Fibroblast of skin of right quadriceps (primary cell): ENCODE results near the gene VOPP1.
A peak's percentile ranks its signal among the peaks of the same experiment; 100 is the strongest.
"Not testable (repeated sequence)": the region's sequence is repeated elsewhere in the genome, so short reads cannot be mapped to it uniquely, and the experiment has no call there.

Source experiments
- DNase-seq: peaks from one replicate; pipeline ENCODE4 v3.0.0-alpha.2; 2013

VOPP1 gene, protein sequence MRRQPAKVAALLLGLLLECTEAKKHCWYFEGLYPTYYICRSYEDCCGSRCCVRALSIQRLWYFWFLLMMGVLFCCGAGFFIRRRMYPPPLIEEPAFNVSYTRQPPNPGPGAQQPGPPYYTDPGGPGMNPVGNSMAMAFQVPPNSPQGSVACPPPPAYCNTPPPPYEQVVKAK

DNA sequence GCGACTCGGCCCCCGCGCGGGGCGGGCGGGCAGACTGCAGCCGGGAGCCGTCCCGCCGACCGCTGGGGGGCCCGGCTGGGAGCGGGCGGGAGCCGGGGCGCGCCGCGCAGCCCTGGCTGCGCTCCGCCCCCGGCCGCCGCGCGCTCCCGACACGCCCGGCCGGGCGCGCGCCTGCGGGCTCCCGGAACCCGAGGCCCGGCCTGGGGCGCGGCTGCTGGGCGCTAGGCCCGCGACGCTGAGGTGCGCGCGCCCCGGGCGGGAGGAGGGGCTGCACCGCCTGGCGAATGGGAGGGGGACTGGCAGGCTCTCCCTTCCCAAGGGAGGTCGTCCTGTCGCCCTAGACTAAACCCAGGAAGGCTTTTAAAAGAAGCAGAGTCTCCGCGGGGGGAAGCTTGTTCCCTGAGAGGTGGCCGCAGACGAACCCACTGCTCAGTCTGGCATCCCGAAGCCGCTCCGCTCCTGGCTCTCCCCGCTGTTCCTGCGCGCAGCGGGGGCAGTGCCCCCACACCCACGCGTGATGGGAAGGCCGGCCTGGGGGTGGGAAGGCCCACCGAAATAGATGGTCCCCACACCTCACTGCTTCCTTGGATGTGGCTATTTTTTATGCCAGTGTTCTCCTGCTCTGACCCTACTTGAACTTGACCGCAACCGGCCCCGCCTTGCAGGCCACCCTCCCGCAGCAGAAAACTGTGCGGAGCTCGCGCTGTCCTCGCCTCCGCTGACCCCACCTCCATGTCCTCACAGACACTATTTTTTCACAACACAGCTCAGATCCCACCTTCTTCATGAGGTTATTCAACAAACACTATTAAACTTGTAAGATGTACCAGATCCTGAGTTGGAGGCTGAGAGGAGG is at the start of gene VOPP1:
TSS of gene VOPP1 (minus strand) at position 125 of the 856 bp plus-strand sequence. CDS start 178 bp downstream, outside the sequence.
- DNase-seq, result peak; percentile 78

DNA sequence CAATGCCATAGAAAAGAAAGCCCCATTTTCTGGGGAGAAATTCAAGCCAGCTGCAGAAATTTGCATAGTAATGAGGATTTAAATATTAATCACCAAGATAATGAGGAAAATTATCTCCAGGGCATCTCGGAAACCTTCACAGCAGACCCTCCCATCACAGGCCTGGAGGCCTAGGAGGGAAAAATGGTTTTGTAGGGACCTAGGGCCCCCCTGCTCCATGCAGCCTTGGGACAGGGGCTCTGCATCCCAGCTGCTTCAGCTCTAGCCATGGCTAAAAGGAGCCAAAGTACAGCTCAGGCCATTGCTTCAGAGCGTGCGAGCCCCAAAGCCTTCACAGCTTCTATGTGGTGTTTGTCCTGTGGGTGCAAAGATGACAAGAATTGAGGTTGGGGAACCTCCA is 46.6 kb upstream of the VOPP1 start:
- no peak for DNase-seq

DNA sequence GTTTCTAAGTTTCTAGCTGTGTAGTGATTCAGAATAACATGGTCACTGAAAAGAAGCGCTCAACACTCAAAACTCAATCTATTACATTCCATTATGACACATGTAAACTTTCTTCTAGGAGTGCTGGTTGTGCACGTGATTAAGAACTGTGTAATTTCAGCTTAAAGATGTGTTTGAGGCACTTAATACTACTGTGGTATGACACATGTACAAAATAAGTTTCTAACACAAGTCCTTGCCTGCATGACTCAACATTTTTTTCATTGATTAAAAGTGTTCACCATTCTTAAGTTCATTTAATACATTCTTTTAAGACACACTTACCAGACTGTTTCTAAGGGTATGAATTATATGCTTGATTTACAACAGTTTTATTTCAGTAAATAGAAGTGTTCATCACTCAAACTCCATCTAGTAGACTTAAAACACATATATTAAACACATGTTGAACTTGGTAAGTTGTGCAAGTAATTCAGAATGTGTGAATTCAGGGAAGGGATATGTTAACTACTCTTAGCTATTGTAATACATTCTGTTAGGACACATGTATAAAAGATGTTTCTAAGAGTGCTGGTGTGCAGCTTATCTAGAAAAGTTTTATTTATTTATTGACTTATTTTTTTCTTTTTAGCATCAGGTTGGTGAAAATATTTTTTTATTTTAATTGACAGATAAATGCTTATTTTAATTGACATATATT is 42.2 kb upstream of the VOPP1 start:
- not testable (repeated sequence) for DNase-seq

DNA sequence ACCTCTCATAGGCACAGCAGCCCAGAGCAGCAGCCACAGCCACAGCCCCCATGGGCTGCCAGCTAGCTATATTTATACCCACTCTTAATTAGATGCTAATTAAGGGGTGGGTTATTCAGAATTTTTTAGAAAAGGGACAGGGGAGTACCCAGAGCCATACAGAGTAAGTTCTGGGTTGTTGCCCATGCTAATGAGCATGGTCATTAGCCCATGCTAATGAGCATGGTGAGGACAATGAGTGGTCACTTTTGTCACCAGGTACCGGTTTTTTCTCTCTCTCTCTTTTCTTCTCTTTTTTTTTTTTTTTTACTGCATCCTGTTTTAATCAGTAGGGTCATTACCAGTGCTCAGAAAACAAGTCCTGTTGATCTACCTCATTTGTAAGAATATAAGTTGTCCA is 37.4 kb upstream of the VOPP1 start:
- not testable (repeated sequence) for DNase-seq

DNA sequence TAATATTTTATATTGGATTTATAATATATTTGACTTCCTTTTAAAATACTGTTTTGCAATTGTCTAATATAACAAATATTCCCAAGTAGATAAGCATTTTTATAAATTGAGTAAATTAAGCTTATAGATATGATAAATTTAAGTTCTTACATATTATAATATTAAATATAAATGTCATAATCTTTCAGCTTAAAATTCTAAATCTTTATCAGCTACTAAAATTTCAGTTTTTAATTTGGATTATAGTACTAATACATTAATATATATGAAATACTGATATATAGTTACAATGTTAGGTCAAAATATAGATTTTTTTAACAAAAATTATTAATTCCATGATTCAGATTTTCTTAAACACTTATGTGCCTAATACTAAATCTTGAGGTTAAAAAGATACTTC is 33.4 kb upstream of the VOPP1 start:
- not testable (repeated sequence) for DNase-seq

DNA sequence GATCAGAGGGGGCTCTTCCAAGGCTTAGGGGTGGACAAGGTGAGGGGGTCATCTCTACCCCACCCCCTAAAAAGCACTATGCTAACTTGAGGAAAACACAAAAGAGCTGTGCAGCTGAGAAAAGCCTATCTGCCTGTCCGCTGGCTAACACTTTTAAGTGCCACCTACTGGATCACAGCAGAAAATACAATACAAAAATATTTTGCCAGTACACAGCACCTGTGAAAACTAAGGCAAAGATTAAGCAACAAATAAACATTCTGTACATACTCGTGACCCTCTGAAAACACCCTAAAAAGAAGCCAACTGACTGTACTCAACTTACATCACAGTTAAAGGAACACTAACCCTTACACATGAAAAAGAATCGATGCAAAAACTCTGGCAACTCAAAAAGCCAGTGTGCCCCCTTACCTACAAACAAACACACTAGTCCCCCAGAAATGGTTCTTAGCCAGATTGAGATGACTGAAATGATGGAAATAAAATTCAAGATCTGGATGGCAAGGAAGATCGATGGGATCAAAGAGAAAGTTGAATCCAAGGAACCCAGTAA is 25.7 kb upstream of the VOPP1 start:
- DNase-seq, result not testable (repeated sequence)

DNA sequence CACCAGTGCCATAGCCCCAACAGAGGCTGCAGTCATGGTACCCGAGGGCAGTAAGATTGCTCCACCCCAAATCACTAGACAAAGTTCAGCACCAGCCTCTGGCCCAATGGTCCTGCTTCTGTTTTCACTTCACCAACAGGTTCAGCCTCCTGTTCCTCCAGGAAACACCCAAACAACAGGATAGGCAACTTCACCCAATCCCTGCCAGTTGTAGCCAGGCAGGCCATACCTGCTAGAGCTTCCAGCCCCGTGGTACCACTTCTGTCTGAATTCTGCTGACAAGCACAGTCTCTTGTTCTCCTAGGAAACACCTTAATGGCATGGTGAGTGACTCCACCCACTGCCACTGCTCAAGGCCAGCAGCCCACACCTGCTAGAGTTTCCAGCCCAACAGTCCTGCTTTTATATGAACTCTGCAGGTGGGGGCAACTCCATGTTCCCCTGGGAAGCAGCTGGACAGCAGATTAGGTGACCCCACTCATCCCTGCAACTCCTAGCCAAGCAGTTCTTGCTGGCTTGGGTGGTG is 25.0 kb upstream of the VOPP1 start:
- DNase-seq, result not testable (repeated sequence)

DNA sequence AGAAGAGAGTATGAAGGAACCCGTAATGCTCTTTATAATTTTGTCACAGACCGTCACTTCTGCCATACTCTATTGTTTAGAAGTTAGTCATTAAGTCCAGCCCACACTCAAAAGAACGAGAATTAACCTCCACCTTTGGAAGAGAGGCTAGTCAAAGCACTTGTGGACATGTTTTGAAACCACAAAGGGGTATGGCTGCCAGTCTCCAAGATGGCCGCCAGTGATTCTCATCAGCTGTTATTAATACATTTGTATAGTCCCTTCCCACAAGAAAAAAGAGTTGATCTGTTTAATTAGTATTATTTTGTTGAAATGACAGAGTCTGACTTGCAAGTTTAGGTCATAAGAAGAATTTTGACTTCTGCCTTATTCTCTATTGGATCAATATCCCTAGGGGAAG is 23.2 kb upstream of the VOPP1 start:
- no peak for DNase-seq

DNA sequence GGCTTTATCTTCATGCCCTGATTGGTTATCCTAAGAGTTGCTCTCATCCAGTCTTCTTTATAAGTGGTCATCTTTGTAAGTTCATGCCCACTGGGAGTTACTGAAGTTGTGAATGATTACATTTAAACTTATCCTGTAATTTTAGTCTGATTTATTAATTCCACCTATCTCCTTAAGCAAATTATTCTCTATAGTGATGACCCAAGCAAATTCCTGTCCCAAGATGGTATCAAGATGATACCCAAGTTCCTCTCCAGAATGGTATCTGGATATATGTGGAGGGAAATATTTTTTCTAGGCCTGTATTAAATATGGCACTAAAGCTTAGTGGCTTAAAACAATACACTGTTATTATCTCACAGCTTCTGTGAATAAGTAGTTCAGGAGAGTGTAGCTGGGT is 22.6 kb upstream of the VOPP1 start:
- no peak for DNase-seq

DNA sequence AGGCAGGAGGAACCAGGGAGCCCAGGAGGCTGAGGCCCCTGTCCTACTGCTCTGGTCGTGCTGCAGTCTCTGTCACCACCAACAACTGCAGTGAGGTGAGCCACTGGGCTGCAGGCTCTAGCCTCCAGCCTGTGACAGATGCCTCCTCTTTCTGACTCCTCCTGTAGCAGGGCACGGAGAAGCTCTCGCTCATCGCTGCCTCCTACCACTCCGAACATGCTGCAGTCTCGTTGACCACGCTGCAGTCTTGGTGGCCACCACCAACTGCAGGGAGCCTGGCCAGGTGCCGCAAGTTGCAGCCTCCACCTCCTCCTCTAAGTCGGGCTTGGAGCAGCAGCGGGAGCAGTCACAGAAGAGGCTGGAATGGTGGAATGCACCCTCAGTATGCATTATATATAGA is 22.1 kb upstream of the VOPP1 start:
- no peak for DNase-seq

DNA sequence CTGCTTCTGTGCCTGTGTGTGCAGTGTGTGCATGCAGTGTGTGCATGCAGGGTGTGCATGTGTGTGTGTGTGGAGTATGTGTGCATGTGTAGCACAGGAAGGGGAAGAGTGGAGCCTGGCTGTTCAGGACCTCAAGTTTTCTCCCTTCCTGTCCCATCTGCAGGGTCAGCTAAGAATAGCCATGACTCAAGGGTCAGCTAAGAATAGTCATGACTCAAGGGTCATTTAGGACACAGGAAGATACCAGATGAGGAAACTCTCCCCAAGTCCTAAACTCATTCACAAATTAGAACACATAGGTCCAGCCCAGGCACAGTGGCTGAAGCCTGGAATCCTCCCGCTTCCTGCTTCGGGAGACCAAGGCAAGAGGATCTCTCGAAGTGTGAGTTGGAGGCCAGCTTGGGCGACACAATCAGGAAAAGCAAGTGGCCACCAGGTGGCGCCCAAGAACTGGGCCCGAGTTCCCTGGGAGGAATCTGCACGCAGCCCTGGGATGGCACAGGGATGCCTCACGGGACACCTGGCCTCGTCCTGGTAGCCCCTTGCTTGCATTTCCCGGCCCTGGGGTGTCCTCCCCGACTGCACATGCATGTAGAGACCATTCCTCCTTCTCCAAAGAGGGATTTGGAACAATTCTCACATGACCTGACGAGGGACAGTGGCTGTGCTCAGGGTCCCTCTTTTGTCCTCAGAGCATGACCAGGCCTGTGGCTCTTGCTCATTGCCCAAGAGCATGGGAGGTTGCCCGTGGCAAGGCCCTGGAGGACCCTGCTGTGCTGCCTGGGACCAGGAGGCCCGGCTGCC is 21.4 kb upstream of the VOPP1 start:
- DNase-seq, result peak; percentile 38

DNA sequence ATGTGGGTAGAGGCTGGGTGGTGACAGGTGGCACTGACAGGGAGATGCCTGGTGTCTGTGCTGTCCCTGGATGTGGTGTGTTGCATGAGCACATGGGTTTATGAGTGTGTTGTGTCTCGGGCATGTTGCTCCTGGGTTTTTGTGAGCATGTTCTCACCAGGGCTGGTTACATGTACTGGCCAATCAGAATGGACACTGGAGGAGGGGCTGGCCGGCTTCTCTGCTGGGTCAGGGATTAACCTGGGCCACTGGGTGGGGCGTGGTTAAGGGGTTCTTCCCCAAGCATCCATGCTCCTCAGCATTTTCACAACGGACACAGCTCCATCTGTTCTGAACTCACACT is 20.8 kb upstream of the VOPP1 start:
- no peak for DNase-seq

DNA sequence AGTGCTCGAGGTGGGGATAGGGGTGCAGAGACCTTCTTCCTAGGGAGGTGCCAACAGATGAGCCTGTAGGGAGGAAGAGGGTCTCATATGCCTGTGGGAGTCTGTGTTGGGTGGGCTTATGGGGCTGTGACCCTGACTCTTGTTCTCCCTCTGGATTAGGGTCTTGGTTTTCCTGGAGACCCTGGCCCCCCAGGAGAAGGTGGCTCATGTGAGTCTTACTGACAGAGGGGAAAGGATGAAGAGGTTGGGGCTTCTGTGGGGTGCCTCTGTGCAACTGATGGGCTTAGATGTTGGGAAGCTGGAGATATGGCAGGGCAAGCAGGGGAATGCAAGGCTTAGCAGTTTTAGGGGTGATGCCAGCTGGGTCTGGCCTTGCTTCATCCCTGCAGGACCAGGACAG is 20.2 kb upstream of the VOPP1 start:
- DNase-seq, result no peak

DNA sequence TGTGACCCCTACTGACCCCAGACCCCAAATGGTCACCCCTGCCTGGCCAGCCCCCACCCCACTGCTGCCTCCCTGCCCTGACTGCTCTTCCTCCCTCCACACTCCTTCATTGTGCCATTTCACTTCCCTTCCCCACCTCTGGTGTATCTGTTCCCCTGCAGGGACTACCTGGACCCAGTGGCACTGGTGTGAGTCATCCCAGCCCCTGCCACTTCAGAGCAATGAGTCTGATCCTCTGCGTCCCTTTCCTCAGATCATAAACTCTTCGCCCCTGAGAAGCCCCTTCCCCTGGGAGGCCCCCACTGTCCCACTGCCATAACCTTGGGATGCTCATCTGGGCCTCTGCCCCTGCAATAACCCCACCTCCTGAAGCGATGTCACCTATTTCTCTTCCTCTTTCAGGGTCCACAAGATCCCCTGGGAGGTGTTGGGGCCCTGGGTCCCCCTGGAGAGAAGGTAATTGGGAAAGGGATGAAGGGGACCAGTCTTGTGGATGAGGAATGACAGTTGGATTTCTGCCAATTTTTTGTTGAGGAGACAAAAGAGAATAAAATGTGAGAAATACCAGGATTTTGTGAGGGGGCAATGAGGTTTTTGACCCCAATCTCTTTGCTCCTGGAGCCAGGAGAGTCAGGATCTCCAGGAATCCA is 19.1 kb upstream of the VOPP1 start:
- no peak for DNase-seq

DNA sequence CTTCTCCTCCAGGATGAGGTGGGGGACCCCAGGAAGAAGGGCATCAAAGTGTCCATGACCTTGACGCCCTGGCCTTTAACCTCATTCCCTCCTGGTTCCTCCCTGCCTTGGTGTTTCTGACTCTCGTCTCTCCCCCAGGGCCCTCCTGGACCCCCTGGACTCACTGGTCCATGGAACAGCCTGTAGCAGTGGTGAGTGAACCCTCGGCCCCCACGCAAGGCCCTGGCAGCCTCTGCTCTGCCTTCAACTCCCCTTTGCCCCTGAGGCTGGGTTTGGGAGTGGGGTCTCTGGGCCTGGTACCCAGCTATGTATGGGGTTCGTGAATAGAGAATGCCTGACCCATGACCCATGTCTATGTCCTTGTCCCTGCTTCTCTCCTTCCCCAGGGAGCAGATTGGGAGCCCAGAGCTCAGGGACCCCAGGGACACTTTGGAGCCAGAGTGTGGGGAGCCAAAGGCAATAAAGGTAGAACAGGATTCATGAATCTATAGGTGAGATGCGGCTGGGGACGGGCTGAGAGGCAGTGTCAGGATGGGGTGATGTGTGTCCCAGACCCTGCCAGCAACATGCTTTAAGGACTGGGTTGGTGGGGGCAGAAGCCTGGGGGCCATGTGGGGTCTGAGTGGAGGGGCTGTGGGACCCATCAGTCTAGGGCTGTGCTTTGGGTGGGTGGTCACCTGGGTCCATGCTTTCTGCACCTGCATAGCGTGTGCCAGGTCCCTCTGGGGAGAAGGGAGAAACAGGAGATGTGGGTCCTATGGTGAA is 18.4 kb upstream of the VOPP1 start:
- DNase-seq, result no peak

DNA sequence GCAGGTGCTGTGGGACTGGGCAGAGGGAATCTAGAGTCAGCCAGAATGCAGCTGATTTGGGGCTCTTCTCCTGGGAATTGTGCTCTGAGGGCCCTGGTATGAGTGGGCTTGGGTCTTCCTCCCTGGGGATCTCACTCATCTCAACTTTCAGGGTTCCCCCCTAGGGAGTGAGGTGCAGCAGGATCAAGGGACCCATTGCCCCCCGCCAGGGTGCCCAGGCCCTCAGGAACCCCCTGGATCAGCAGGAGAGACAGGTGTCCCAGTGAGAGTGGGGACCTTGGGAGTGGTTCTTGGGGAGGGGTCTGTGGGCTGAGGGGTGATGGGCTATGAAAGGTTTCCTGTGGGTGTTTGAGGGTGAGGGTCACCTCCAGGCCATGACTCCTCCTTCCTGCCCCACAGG is 17.6 kb upstream of the VOPP1 start:
- no peak for DNase-seq

DNA sequence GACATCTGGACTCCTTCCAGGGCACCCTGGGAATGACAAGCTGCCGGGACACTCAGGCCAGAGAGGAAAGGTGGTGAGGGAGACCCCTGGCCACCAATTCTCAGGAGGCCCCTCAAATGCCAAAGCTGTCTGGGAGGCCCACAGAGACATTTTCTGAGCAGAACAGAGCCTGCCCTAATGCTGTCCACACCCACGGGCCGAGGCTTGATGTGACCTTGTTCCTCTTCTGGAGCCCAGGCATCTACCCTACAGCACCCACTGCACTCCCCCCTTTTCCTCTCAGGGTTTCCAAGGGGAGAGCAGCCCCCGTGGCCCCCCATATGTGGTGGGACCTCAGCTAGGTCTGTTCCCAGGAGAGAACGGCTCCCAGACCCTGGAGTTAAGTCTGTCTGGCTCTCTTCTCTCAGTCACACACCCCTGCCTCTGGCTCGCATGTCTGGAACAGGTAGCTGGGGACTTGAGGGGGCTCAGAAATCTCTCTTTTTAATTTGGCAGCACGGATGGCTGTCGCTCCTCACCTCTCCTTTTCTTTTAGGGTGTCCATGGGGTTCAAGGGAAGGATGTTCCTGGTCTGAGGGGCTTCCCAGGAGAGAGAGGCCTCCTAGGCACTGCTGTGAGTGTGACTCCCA is 16.8 kb upstream of the VOPP1 start:
- no peak for DNase-seq

DNA sequence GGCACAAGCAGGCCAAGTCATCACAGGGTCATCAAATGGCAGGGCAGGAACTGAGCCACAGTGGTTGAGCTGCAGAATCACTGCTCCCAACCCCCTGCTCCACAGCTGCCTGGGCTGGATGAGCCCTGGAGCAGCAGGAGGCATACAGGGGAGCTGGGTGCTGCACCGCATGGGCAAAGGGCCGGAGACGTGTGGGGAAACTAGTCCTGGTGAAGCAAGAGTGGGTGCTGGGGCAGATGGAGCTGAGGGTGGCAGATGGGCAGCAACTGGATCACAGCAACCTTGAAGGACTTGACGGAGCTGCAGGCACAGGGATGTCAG is 16.0 kb upstream of the VOPP1 start:
- DNase-seq, result no peak

DNA sequence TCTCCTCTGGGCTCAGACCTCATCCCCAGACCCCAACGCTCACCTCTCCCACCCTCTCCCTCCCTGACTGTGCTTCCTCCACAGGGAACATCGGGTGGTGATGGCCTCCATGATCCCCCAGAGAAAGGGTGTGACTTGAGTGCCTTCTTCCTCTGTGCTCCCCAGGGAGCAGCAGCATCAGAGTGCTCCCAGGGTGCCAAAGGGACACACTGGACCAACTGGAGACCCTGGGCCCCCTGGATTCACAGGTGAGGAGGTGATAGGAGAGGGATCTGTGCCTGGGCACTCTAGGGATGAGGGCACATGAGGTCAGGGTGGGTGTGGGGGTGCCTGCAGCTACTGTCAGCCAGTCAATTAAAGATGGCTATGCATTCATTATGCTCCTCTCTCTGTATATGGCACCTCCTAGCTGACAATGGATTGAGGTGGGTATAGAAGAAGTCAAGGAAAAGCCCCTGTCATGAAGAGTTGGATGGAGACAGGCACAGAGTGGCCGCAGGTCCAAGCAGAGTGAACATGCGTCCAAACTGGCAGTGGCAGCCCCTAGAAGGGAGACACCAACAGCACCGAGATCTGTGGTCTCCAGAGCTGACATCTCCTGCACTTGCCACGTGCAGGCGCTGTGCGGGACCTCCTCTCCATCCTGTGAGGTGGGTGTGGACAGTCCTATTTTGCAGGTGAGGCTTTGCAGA is 15.5 kb upstream of the VOPP1 start:
- DNase-seq, result no peak

DNA sequence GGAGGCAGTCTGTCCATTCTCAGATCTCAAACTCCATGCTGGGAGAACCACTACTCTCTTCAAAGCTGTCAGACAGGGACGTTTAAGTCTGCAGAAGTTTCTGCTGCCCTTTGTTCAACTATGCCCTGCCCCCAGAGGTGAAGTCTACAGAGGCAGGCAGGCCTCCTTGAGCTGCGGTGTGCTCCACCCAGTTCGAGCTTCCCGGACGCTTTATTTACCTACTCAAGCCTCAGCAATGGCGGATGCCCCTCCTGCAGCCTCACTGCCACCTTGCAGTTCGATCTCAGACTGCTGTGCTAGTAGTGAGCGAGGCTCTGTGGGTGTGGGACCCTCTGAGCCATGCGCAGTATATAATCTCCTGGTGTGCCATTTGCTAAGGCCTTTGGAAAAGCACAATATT is 10.4 kb upstream of the VOPP1 start:
- not testable (repeated sequence) for DNase-seq
